ENCODE measurements around the gene AK5. TPM values are rescaled to one million over a fixed set of nuclear protein-coding genes. Genes with fewer than 3 reads are reported as not detected.

AK5 gene
- total and polyA plus RNA-seq, 2 of the 4 experiments (the other 2 are of a cell fraction) = 22.5 to 25.8 TPM

GRCh38 chr1:77548285-77548684 is 266.5 kb downstream of the AK5 start:
- no peaks in the 10 kb centered on the region for H3K9me3 ChIP-seq (ENCODE audit: control insufficient read depth, insufficient read depth, low read length)
- BruUV-seq (replicated peaks) = no TSS peak
- H2AK5ac ChIP-seq (ENCODE audit: low read depth, low read length) = peak overlapping the region; percentile 20; the same call in 1 of the 2 replicates
- peaks cover 3% of the 10 kb centered on the region for H3K9me1 ChIP-seq (ENCODE audit: insufficient read depth, low read length)
- no peak overlapping the region for H4K8ac ChIP-seq (ENCODE audit: low read depth in 2 of 2, low read length in 2 of 2)
- H4K5ac ChIP-seq (ENCODE audit: low read depth, low read length) = no peak overlapping the region
- H2AK9ac ChIP-seq (replicated peaks; ENCODE audit: low read depth, low read length, poor library complexity) = no peak overlapping the region
- H3K9ac ChIP-seq (ENCODE audit: low read depth, low read length) = no peak overlapping the region
- 0 out of 2 replicates have a peak overlapping the region, but pooled peaks have one; percentile 43 for H3K18ac ChIP-seq (ENCODE audit: low read depth, low read length)
- dilution Hi-C loops (cut with HindIII; ENCODE audit: low sequenced_read_pairs, unreplicated experiment) (no loop called here), in situ Hi-C loops (cut with MboI; ENCODE audit: low sequenced_read_pairs) (no loop called here), intact Hi-C loops (cut with micrococcal nuclease) (no loop called here)
- H4K20me1 ChIP-seq (ENCODE audit: insufficient read depth, low read length) = no peaks in the 10 kb centered on the region
- no peaks in the 10 kb centered on the region for H3K36me3 ChIP-seq (ENCODE audit: control insufficient read depth, insufficient read depth, low read length)
- H3K4me2 ChIP-seq (ENCODE audit: low read depth, low read length) = no peak overlapping the region
- ATAC-seq (ENCODE audit: low read depth) (no peak), DNase-seq (no peak)
- H2AFZ ChIP-seq (replicated peaks; ENCODE audit: low read length, poor library complexity) = no peak overlapping the region
- WGBS, 2 experiments (ENCODE audit: extremely low coverage in 2 of 2, insufficient read length in 1 of 2) = no CpG with 5 or more reads among the region's 3 CpGs
- H2BK120ac ChIP-seq (ENCODE audit: low read depth, low read length) = no peak overlapping the region
- no peaks in the 10 kb centered on the region for H3K27me3 ChIP-seq (ENCODE audit: control insufficient read depth, insufficient read depth, low read length)
- H3K27ac ChIP-seq (ENCODE audit: insufficient read depth, low read length) = no peak overlapping the region
- no peak overlapping the region for H3K4ac ChIP-seq (ENCODE audit: low read depth, low read length)
- H3K79me1 ChIP-seq (ENCODE audit: low read depth in 1 of 2, low read length in 2 of 2) = peaks cover 0 to 13% of the 10 kb centered on the region in 2 experiments; a peak in 2 of 4 replicates
- no peak overlapping the region for H3K56ac ChIP-seq (ENCODE audit: extremely low read depth, insufficient read depth, low read length)
- POLR2A ChIA-PET (ENCODE audit: unreplicated experiment) = interaction anchor here (0.6 kb wide), 1 partner anchor 9 kb away, joined by 4 read pairs; no protein-coding TSS in a partner anchor
- H3K14ac ChIP-seq (replicated peaks; ENCODE audit: low read depth, low read length) = peak overlapping the region; percentile 46; the same call in 1 of the 2 replicates
- H4K91ac ChIP-seq (ENCODE audit: insufficient read depth, low read depth, low read length) = no peak overlapping the region
- TF ChIP-seq RAD21 (IDR thresholded peaks at IDR 0.05; ENCODE audit: low read length) = no peak
- no peak for TF ChIP-seq CHD1 (IDR thresholded peaks at IDR 0.05; ENCODE audit: low read depth, low read length)
- no peak for TF ChIP-seq BHLHE40 (IDR thresholded peaks at IDR 0.05; ENCODE audit: low read depth, low read length)
- peaks cover 11% of the 10 kb centered on the region for H3K4me1 ChIP-seq (ENCODE audit: control insufficient read depth, insufficient read depth, low read length)
- no peak overlapping the region for H3K4me3 ChIP-seq (ENCODE audit: insufficient read depth, low read depth, low read length)
- H2BK20ac ChIP-seq (ENCODE audit: low read depth, low read length) = no peak overlapping the region
- H2BK15ac ChIP-seq (ENCODE audit: low read depth, low read length) = no peak overlapping the region
- H2BK5ac ChIP-seq (ENCODE audit: low read depth, low read length, poor library complexity, severe bottlenecking) = no peak overlapping the region
- 0 out of 2 replicates have a peak overlapping the region, but pooled peaks have one; percentile 23 for H3K23ac ChIP-seq (ENCODE audit: low read depth, low read length)
- CTCF ChIA-PET = no interaction called here
